Body of pancreas (tissue), 4 donors: Measurements from ENCODE around the gene ANKH. TPM values are rescaled to one million over a fixed set of nuclear protein-coding genes. Genes with fewer than 3 reads are reported as not detected.
A peak's percentile ranks its signal among the peaks of the same experiment; 100 is the strongest.
"Not testable (repeated sequence)": the region's sequence is repeated elsewhere in the genome, so short reads cannot be mapped to it uniquely, and the experiment has no call there.

Experiments
- ATAC-seq: fragments of 150-250 bp; one replicate; pipeline ENCODE4 v1.9.1; 2016
- DNase-seq, 4 donors: peaks; one replicate each; pipeline ENCODE4 v3.0.0-alpha.2; 2019
- H3K27ac ChIP-seq, 4 donors: fragments of 200-600 bp; sonication (generic); 1 replicate in 3 of 4; 2 replicates in 1 of 4; pipeline versions ENCODE4 v1.5.1 to v1.6.1; 2016 to 2019; ENCODE audit warnings: mild to moderate bottlenecking in 1 of 4, mixed read lengths in 1 of 4, moderate library complexity in 1 of 4
- H3K27me3 ChIP-seq, 2 donors: fragments of 200-600 bp; sonication (generic); one replicate each; pipeline ENCODE4 v1.6.0; 2016; ENCODE audit warnings: mild to moderate bottlenecking in 1 of 2
- H3K36me3 ChIP-seq, 2 donors: fragments of 200-600 bp; sonication (generic); replicated peaks in 1 of 2; 2 replicates each; pipeline ENCODE4 v1.5.1; 2016; ENCODE audit warnings: low read depth in 2 of 2; ENCODE audit not compliant: insufficient read depth in 1 of 2
- H3K4me1 ChIP-seq: fragments of 200-600 bp; sonication (generic); one replicate; pipeline ENCODE4 v1.6.0; 2016
- H3K4me3 ChIP-seq, 2 donors: fragments of 200-600 bp; sonication (generic); 1 replicate in 1 of 2; 2 replicates in 1 of 2; pipeline ENCODE4 v1.5.1; 2016 to 2019
- H3K9me3 ChIP-seq, 3 donors: fragments of 200-600 bp; sonication (generic); 1 replicate in 2 of 3; 2 replicates in 1 of 3; pipeline ENCODE4 v1.5.1; 2016
- CTCF ChIP-seq, 7 experiments: fragments of 450-650 bp in 4 of 7; fragments of 200-600 bp in 3 of 7; sonication (generic) in 3 of 7; IDR thresholded peaks; one replicate each; pipeline ENCODE4 v1.5.1; 2016 to 2019; ENCODE audit warnings: antibody characterized with exemption in 7 of 7
- POLR2A ChIP-seq, 3 donors: fragments of 450-650 bp; IDR thresholded peaks; one replicate each; pipeline ENCODE4 v1.6.1; 2016; ENCODE audit warnings: antibody characterized with exemption in 3 of 3, mild to moderate bottlenecking in 2 of 3
- WGBS, 2 donors: methylation state at CpG; one replicate each; pipeline ENCODE4 v1.1.5; 2017; 5-methylcytosine and 5-hydroxymethylcytosine counted together
- intact Hi-C: fragments of 100-400 bp; cut with DNase I; formaldehyde crosslinking; loops from one replicate; pipeline ENCODE4 v1.15.1; 2023
- total RNA-seq, 2 donors: library from RNA; depleted of rRNA; stranded (reverse); fragments of >200 nt; gene quantifications; one replicate each; pipeline ENCODE4 v1.1.0, GENCODE V29; 2016

Gene ANKH
- total RNA-seq, 2 donors from 2014 or later, result 19.1 to 20.5 TPM

GRCh38 chr5:14838396-14839319 lies 32.9 kb downstream of the ANKH start:
- WGBS, 2 donors, result 39 to 41% methylated on average over 15 of the region's 15 CpGs

DNA sequence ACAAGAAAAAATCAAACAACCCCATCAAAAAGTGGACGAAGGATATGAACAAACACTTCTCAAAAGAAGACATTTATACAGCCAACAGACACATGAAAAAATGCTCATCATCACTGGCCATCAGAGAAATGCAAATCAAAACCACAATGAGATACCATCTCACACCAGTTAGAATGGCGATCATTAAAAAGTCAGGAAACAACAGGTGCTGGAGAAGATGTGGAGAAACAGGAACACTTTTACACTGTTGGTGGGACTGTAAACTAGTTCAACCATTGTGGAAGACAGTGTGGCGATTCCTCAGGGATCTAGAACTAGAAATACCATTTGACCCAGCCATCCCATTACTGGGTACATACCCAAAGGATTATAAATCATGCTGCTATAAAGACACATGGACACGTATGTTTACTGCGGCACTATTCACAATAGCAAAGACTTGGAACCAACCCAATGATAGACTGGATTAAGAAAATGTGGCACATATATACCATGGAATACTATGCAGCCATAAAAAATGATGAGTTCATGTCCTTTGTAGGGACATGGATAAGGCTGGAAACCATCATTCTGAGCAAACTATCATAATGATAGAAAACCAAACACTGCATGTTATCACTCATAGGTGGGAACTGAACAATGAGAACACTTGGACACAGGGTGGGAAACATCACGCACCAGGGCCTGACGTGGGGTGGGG lies 34.0 kb downstream of the ANKH start:
- H3K36me3 ChIP-seq, H3K27ac ChIP-seq, intact Hi-C loops, H3K27me3 ChIP-seq, H3K9me3 ChIP-seq, ATAC-seq, H3K4me3 ChIP-seq, DNase-seq, H3K4me1 ChIP-seq: not testable (repeated sequence)
- WGBS, 2 donors, result 92 to 95% methylated on average over 5 to 6 of the region's 7 CpGs

More at GRCh38 chr5:14838396-14839319, 32.9 kb downstream of the ANKH start:
- DNase-seq (peak; percentile 68 to 86 (median 76)), ATAC-seq (peak; percentile 97)
- Histone ChIP-seq H3K9me3 (no peaks in the 10 kb centered on the region), H3K4me3 (no peak overlapping the region), H3K4me1 (peaks cover 8% of the 10 kb centered on the region), H3K36me3 (no peaks in the 10 kb centered on the region), H3K27me3 (no peaks in the 10 kb centered on the region), H3K27ac (peak overlapping the region; percentile 36 to 73 (median 56))
- no peak for TF ChIP-seq CTCF (IDR thresholded peaks at IDR 0.05)
- no peak for TF ChIP-seq POLR2A (IDR thresholded peaks at IDR 0.05)
- intact Hi-C loops, result no loop called here

- ATAC-seq, result no peak
Measured at GRCh38 chr5:14834584-14835550, 36.7 kb downstream of the ANKH start.

DNA sequence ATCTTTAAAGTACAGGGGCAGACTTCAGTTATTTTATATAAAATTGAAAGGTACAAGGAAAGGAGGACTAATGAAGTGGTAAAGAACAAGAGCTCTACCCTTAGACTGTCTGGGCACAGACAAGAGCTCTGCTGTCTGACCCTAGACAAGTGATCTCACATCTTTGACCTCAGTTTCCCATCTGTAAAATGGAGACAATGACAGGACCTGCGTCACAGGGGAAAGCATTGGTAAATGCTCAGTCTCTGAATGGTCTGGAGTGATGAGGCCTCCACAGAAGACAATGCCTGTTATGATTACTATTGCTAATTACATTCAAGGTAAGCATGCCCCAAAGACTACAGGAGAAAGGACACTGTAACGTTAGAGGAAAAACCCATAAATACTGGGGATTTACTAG lies 37.5 kb downstream of the ANKH start:
- TF ChIP-seq POLR2A (IDR thresholded peaks at IDR 0.05) (no peak), CTCF (IDR thresholded peaks at IDR 0.05) (no peak)
- Histone ChIP-seq H3K27me3 (no peaks in the 10 kb centered on the region), H3K4me1 (peaks cover 8% of the 10 kb centered on the region), H3K4me3 (no peak overlapping the region), H3K9me3 (no peaks in the 10 kb centered on the region), H3K27ac (no peak overlapping the region), H3K36me3 (no peaks in the 10 kb centered on the region)
- WGBS, 2 donors, result 81 to 95% methylated on average over 2 of the region's 2 CpGs
- intact Hi-C loops, result no loop called here
- no peak for DNase-seq
- no peak for ATAC-seq

More at GRCh38 chr5:14834584-14835550, 36.7 kb downstream of the ANKH start:
- no peak for TF ChIP-seq CTCF (IDR thresholded peaks at IDR 0.05)
- no peak for TF ChIP-seq POLR2A (IDR thresholded peaks at IDR 0.05)
- Histone ChIP-seq H3K9me3 (no peaks in the 10 kb centered on the region), H3K27me3 (no peaks in the 10 kb centered on the region), H3K4me1 (peaks cover 8% of the 10 kb centered on the region), H3K36me3 (no peaks in the 10 kb centered on the region), H3K27ac (no peak overlapping the region), H3K4me3 (no peak overlapping the region)
- 88% methylated on average over 11 of the region's 11 CpGs for WGBS, 2 donors
- no peak for DNase-seq
- intact Hi-C loops, result no loop called here
